BE2C (cell line): ENCODE data around the gene TRPC3.

Experiments used
- DNase-seq: peaks from one replicate; pipeline ENCODE4 v3.0.0-alpha.2; 2020
- H3K27me3 ChIP-seq: fragments of 250-450 bp; sonication (Bioruptor Pico); 2 replicates; pipeline ENCODE4 v1.5.1; 2020; ENCODE audit warnings: mild to moderate bottlenecking
- H3K36me3 ChIP-seq: fragments of 250-450 bp; sonication (Bioruptor Pico); 2 replicates; pipeline ENCODE4 v1.5.1; 2020; ENCODE audit warnings: mild to moderate bottlenecking
- H3K4me1 ChIP-seq: fragments of 250-450 bp; sonication (Bioruptor Pico); 2 replicates; pipeline ENCODE4 v1.5.1; 2020
- H3K4me3 ChIP-seq: 2 replicates; pipeline ENCODE4 v1.5.1; 2011; ENCODE audit warnings: low read depth, low read length
- H3K9me3 ChIP-seq: fragments of 250-450 bp; sonication (Bioruptor Pico); 2 replicates; pipeline ENCODE4 v1.5.1; 2020
- CTCF ChIP-seq: IDR thresholded peaks from 2 replicates; pipeline ENCODE4 v1.5.1; 2012; ENCODE audit warnings: mild to moderate bottlenecking, low read depth, low read length

TRPC3 gene

GRCh38 chr4:121860121-121860520, 91.7 kb downstream of the TRPC3 start:
- Histone ChIP-seq H3K36me3 (peaks cover 3% of the 10 kb centered on the region; the same call in 1 of the 2 replicates), H3K27me3 (no peaks in the 10 kb centered on the region), H3K9me3 (no peaks in the 10 kb centered on the region), H3K4me3 (no peak overlapping the region), H3K4me1 (no peaks in the 10 kb centered on the region)
- DNase-seq, result no peak
- no peak for TF ChIP-seq CTCF

- H3K9me3 ChIP-seq, result no peaks in the 10 kb centered on the region
- no peak for DNase-seq
- no peaks in the 10 kb centered on the region for H3K4me1 ChIP-seq
- H3K27me3 ChIP-seq, result no peaks in the 10 kb centered on the region
- no peak overlapping the region for H3K4me3 ChIP-seq
- TF ChIP-seq CTCF, result no peak
- H3K36me3 ChIP-seq, result no peaks in the 10 kb centered on the region
Observed at GRCh38 chr4:121851354-121851753, 100.5 kb downstream of the TRPC3 start.

GRCh38 chr4:121846662-121847061, 105.2 kb downstream of the TRPC3 start:
- no peaks in the 10 kb centered on the region for H3K36me3 ChIP-seq
- no peaks in the 10 kb centered on the region for H3K9me3 ChIP-seq
- no peak overlapping the region for H3K4me3 ChIP-seq
- DNase-seq, result no peak
- H3K4me1 ChIP-seq, result no peaks in the 10 kb centered on the region
- TF ChIP-seq CTCF, result no peak
- no peaks in the 10 kb centered on the region for H3K27me3 ChIP-seq

GRCh38 chr4:121842862-121843261, 109.0 kb downstream of the TRPC3 start:
- TF ChIP-seq CTCF, result no peak
- H3K9me3 ChIP-seq, result no peaks in the 10 kb centered on the region

GRCh38 chr4:121838136-121838535, 113.7 kb downstream of the TRPC3 start:
- H3K4me1 ChIP-seq, result no peaks in the 10 kb centered on the region; the same call in 1 of the 2 replicates
- DNase-seq, result no peak
- no peak overlapping the region for H3K4me3 ChIP-seq
- H3K9me3 ChIP-seq, result no peaks in the 10 kb centered on the region
- no peaks in the 10 kb centered on the region for H3K36me3 ChIP-seq
- no peaks in the 10 kb centered on the region for H3K27me3 ChIP-seq
- TF ChIP-seq CTCF, result no peak

More at GRCh38 chr4:121842862-121843261, 109.0 kb downstream of the TRPC3 start:
- no peaks in the 10 kb centered on the region for H3K36me3 ChIP-seq
- H3K4me1 ChIP-seq, result no peaks in the 10 kb centered on the region; the same call in 1 of the 2 replicates
- DNase-seq, result no peak
- H3K4me3 ChIP-seq, result no peak overlapping the region
- no peaks in the 10 kb centered on the region for H3K27me3 ChIP-seq

- H3K9me3 ChIP-seq, result no peaks in the 10 kb centered on the region
- DNase-seq, result no peak
- no peaks in the 10 kb centered on the region for H3K4me1 ChIP-seq
- no peaks in the 10 kb centered on the region for H3K27me3 ChIP-seq
- no peaks in the 10 kb centered on the region for H3K36me3 ChIP-seq
- no peak overlapping the region for H3K4me3 ChIP-seq
- no peak for TF ChIP-seq CTCF
Observed at GRCh38 chr4:121829511-121829910, 122.3 kb downstream of the TRPC3 start.
